Smooth muscle cell (in vitro differentiated cells): ENCODE measurements around the gene GTSF1L. TPM values are rescaled to one million over a fixed set of nuclear protein-coding genes. Genes with fewer than 3 reads are reported as not detected.

Source experiments
- DNase-seq: peaks from one replicate; lab custom pipeline; 2025; ENCODE audit not compliant: unreplicated experiment; lab: John Stamatoyannopoulos, UW
- H2AFZ ChIP-seq: fragments of 200-600 bp; sonication (generic); 2 replicates; pipeline ENCODE4 v1.6.0; 2016; ENCODE audit warnings: antibody characterized with exemption, low read depth, mild to moderate bottlenecking
- H3F3A ChIP-seq: fragments of 200-600 bp; sonication (generic); 2 replicates; pipeline ENCODE4 v1.6.0; 2017; ENCODE audit warnings: antibody characterized with exemption, low read depth
- H3K27ac ChIP-seq: fragments of 200-600 bp; sonication (generic); 2 replicates; pipeline ENCODE4 v1.5.1; 2016; ENCODE audit warnings: low read depth, mild to moderate bottlenecking
- H3K27me3 ChIP-seq: fragments of 200-600 bp; sonication (generic); 2 replicates; pipeline ENCODE4 v1.6.1; 2016; ENCODE audit warnings: low read depth, mild to moderate bottlenecking
- H3K36me3 ChIP-seq: fragments of 200-600 bp; sonication (generic); 2 replicates; pipeline ENCODE4 v1.5.1; 2016; ENCODE audit warnings: low read depth
- H3K4me1 ChIP-seq: fragments of 200-600 bp; sonication (generic); 2 replicates; pipeline ENCODE4 v1.5.1; 2016; ENCODE audit warnings: low read depth
- H3K4me2 ChIP-seq: fragments of 200-600 bp; sonication (generic); 2 replicates; pipeline ENCODE4 v1.6.0; 2016; ENCODE audit warnings: mild to moderate bottlenecking
- H3K4me3 ChIP-seq: fragments of 200-600 bp; sonication (generic); 2 replicates; pipeline ENCODE4 v1.5.1; 2016; ENCODE audit warnings: mild to moderate bottlenecking
- H3K79me2 ChIP-seq: fragments of 200-600 bp; sonication (generic); 2 replicates; pipeline ENCODE4 v1.6.0; 2016; ENCODE audit warnings: low read depth, mild to moderate bottlenecking
- H3K9ac ChIP-seq: fragments of 200-600 bp; sonication (generic); 2 replicates; pipeline ENCODE4 v1.6.0; 2016; ENCODE audit warnings: low read depth
- H3K9me3 ChIP-seq: fragments of 200-600 bp; sonication (generic); replicated peaks from 2 replicates; pipeline ENCODE4 v1.5.1; 2016; ENCODE audit warnings: low read depth
- H4K20me1 ChIP-seq: fragments of 200-600 bp; sonication (generic); 2 replicates; pipeline ENCODE4 v1.6.0; 2016; ENCODE audit warnings: low read depth
- WGBS: methylation state at CpG from one replicate; pipeline ENCODE4 v1.1.7; 2016; ENCODE audit warnings: low lambda C conversion rate; 5-methylcytosine and 5-hydroxymethylcytosine counted together
- polyA plus RNA-seq: library from polyadenylated mRNA; unstranded; fragments of >200 nt; fragmentation: Nextera tagmentation; extraction: Ambion mirVana; gene quantifications from 2 replicates; pipeline ENCODE4 v1.2.1, GENCODE V29; 2016
- total RNA-seq: library from RNA; depleted of rRNA; stranded (reverse); fragments of >200 nt; gene quantifications from 2 replicates; pipeline ENCODE4 v1.2.3, GENCODE V29; 2014
- TF ChIP-seq, protein P1 (sequence below): fragments of 200-600 bp; sonication (generic); IDR thresholded peaks from 2 replicates; pipeline ENCODE4 v1.5.1; 2017; ENCODE audit warnings: borderline replicate concordance, mild to moderate bottlenecking, antibody characterized with exemption; ENCODE audit not compliant: insufficient read depth, poor library complexity, severe bottlenecking

Gene GTSF1L
- total and polyA plus RNA-seq, 2 experiments from 2014 or later: not detected

DNA sequence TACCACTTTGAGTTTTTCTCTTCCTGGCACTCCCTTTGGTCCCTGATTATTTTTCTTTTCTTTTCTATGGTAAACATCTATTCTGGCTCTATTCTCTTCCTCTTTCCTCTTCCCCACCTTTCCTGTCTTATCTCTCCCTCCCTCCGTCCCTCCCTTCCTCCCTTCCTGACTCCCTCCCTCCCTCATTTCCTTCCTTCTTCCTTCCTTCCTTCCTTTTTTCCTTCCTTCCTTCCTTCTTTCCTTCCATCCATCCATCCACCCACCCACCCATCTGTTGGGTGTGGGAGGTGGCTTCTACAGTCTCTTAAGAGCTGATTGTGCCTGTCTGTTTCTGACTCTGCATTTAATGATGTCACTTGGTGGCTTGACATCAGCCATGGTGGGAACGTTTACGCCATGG is 43.5 kb upstream of the GTSF1L start:
- Histone ChIP-seq H3K9ac (no peak overlapping the region), H3F3A (no peaks in the 10 kb centered on the region), H3K4me3 (no peak overlapping the region), H3K27me3 (peaks cover 22% of the 10 kb centered on the region), H3K4me1 (peaks cover 4% of the 10 kb centered on the region), H4K20me1 (no peaks in the 10 kb centered on the region), H3K36me3 (no peaks in the 10 kb centered on the region), H3K4me2 (no peak overlapping the region), H3K27ac (no peak overlapping the region), H2AFZ (no peak overlapping the region), H3K79me2 (no peaks in the 10 kb centered on the region), H3K9me3 (no peaks in the 10 kb centered on the region)
- no peak for DNase-seq
- WGBS: 84% methylated on average over 2 of the region's 3 CpGs
- TF ChIP-seq, protein P1, sequence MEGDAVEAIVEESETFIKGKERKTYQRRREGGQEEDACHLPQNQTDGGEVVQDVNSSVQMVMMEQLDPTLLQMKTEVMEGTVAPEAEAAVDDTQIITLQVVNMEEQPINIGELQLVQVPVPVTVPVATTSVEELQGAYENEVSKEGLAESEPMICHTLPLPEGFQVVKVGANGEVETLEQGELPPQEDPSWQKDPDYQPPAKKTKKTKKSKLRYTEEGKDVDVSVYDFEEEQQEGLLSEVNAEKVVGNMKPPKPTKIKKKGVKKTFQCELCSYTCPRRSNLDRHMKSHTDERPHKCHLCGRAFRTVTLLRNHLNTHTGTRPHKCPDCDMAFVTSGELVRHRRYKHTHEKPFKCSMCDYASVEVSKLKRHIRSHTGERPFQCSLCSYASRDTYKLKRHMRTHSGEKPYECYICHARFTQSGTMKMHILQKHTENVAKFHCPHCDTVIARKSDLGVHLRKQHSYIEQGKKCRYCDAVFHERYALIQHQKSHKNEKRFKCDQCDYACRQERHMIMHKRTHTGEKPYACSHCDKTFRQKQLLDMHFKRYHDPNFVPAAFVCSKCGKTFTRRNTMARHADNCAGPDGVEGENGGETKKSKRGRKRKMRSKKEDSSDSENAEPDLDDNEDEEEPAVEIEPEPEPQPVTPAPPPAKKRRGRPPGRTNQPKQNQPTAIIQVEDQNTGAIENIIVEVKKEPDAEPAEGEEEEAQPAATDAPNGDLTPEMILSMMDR: no peak

DNA sequence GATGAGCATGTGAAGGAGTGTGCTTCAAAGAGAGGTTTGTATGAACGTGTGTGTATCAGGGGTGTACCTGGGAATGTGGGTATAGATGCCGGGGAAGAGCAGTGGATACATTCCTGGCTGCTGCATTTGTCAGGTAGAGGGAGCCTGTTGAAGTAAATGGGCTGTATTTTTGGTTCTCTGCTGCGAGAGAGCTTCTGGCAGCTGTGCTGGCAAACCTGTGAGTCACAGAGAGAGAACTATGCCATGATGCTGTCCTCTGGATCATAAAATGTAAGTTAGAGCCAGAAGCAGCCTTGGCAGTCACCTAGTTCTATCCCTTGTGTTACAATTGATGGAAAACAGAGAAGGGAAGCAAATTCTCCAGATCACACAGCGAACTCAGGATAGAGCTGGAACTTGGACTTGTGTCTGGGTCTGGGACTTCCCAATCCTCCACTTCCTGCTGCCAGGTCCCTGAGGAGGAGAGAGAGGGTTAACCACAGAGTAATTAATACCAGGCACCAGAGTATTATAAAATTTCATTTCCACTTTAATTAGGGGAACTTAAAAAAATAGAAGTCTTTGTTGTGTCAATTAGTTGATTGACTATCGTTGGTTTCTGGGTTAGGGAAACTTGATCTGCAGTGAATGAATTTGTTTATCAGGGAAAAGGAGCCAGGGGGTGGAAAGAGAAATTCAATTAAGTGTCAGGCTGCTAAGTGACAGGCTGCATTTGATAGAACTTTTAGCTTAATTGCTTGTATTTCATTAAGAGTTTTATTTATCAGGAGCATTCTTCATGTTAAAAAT is 41.1 kb upstream of the GTSF1L start:
- TF ChIP-seq, protein P1: no peak
- no peak overlapping the region for H3K4me2 ChIP-seq
- H3K79me2 ChIP-seq: no peaks in the 10 kb centered on the region
- H3K9me3 ChIP-seq: no peaks in the 10 kb centered on the region
- no peak overlapping the region for H3K4me3 ChIP-seq
- H2AFZ ChIP-seq: no peak overlapping the region
- no peak overlapping the region for H3K9ac ChIP-seq
- H3K4me1 ChIP-seq: peaks cover 5% of the 10 kb centered on the region
- H3K27me3 ChIP-seq: peaks cover 22% of the 10 kb centered on the region
- H3K36me3 ChIP-seq: no peaks in the 10 kb centered on the region
- DNase-seq: no peak
- no peaks in the 10 kb centered on the region for H4K20me1 ChIP-seq
- 72% methylated on average over 5 of the region's 5 CpGs for WGBS
- no peaks in the 10 kb centered on the region for H3F3A ChIP-seq
- no peak overlapping the region for H3K27ac ChIP-seq

DNA sequence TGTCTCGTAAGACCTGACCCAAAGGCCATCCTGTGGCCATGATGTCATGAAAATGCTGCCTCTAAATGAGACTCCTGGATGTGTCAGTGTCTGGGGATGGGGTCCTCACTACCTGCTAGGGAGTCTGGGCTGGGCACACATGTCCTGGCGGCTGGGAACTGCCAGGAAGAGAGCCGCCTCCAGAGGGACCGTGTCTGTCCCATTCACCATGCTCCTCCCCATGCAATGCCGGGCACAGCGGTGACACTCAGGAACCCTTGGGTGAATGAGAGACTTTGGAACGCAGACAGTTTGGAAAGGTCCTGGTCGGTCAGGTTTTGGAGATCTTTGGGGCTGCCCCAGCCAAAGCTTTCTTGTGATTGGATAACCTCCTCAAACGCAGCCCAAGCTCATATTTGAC is 40.1 kb upstream of the GTSF1L start:
- H3K79me2 ChIP-seq: no peaks in the 10 kb centered on the region
- H3K27ac ChIP-seq: no peak overlapping the region
- peaks cover 5% of the 10 kb centered on the region for H3K4me1 ChIP-seq
- H3F3A ChIP-seq: no peaks in the 10 kb centered on the region
- DNase-seq: no peak
- H3K9ac ChIP-seq: no peak overlapping the region
- no peak overlapping the region for H3K4me2 ChIP-seq
- no peaks in the 10 kb centered on the region for H3K36me3 ChIP-seq
- no peaks in the 10 kb centered on the region for H3K9me3 ChIP-seq
- H4K20me1 ChIP-seq: no peaks in the 10 kb centered on the region
- WGBS: 89% methylated on average over 9 of the region's 9 CpGs
- no peak overlapping the region for H2AFZ ChIP-seq
- TF ChIP-seq, protein P1: no peak
- no peak overlapping the region for H3K4me3 ChIP-seq
- H3K27me3 ChIP-seq: peaks cover 17% of the 10 kb centered on the region

DNA sequence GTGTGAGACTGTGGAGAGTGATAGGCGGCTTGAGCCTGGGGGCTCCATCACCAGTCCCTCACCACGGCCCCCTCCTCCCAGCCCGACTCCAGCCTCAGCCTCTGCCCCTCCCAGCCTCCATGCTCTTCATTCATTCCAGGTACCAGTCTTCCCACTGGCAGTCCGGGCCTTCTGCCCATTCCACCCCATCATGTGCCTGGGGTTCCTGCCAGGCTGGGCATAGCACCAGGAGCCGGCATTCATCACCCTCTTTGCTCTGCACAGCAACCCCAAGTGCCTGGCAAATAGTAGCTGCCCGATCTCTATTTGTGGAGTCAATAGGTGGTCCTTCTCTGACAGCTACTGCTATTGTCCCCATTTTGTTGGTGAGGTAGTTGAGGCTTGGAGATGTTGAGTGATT is 39.6 kb upstream of the GTSF1L start:
- Histone ChIP-seq H3K36me3 (no peaks in the 10 kb centered on the region), H3K9ac (no peak overlapping the region), H3F3A (no peaks in the 10 kb centered on the region), H3K4me1 (peaks cover 5% of the 10 kb centered on the region), H3K79me2 (no peaks in the 10 kb centered on the region), H3K27ac (no peak overlapping the region), H3K9me3 (no peaks in the 10 kb centered on the region), H3K27me3 (peaks cover 21% of the 10 kb centered on the region), H3K4me3 (no peak overlapping the region), H3K4me2 (no peak overlapping the region), H2AFZ (no peak overlapping the region), H4K20me1 (no peaks in the 10 kb centered on the region)
- TF ChIP-seq, protein P1: no peak
- 83% methylated on average over 6 of the region's 6 CpGs for WGBS
- DNase-seq: no peak
